IMR-90 (cell line): ENCODE data around the gene G3BP2. TPM values are rescaled to one million over a fixed set of nuclear protein-coding genes. Genes with fewer than 3 reads are reported as not detected.

Experiments
- ATAC-seq: fragments of 200-7000 bp; cut with Tn5 transposase; 2 replicates; pipeline ENCODE4 v1.9.1; 2020; ENCODE audit warnings: low read depth, mild to moderate bottlenecking, moderate library complexity
- BruUV-seq: library from RNA; stranded (reverse); fragments of 400-500 nt; replicated peaks from 2 replicates; lab custom pipeline; 2021; lab: Mats Ljungman, UMichigan
- CTCF ChIA-PET: fragments of 300-600 bp; formaldehyde crosslinking; extraction: SDS; loops from one replicate; lab custom pipeline; 2021; ENCODE audit warnings: antibody characterized with exemption; lab: Yijun Ruan, JAX
- POLR2A ChIA-PET: fragments of 300-600 bp; sonication (Branson Sonifier 250); formaldehyde crosslinking; loops from one replicate; lab custom pipeline; 2022; ENCODE audit warnings: antibody characterized with exemption; ENCODE audit not compliant: unreplicated experiment; lab: Charles Lee
- DNase-seq: peaks from one replicate; pipeline ENCODE4 v3.0.0; 2013
- H2AFZ ChIP-seq: replicated peaks from 2 replicates; pipeline ENCODE3; 2013; ENCODE audit warnings: low read length, mild to moderate bottlenecking; ENCODE audit not compliant: poor library complexity
- H2AK5ac ChIP-seq: 2 replicates; pipeline ENCODE4 v1.6.1; 2013; ENCODE audit warnings: low read depth, low read length, inconsistent platforms
- H2AK9ac ChIP-seq: replicated peaks from 2 replicates; pipeline ENCODE3; 2013; ENCODE audit warnings: mild to moderate bottlenecking, low read depth, low read length, moderate library complexity; ENCODE audit not compliant: poor library complexity
- H2BK120ac ChIP-seq: 2 replicates; pipeline ENCODE4 v1.6.1; 2013; ENCODE audit warnings: low read depth, low read length, inconsistent platforms
- H2BK15ac ChIP-seq: 3 replicates; pipeline ENCODE4 v1.6.1; 2013; ENCODE audit warnings: low read depth, low read length, inconsistent platforms
- H2BK20ac ChIP-seq: 2 replicates; pipeline ENCODE4 v1.6.1; 2013; ENCODE audit warnings: low read depth, mild to moderate bottlenecking, inconsistent platforms, low read length, moderate library complexity
- H2BK5ac ChIP-seq: 2 replicates; pipeline ENCODE4 v1.6.1; 2013; ENCODE audit warnings: mild to moderate bottlenecking, low read depth, low read length, inconsistent platforms; ENCODE audit not compliant: poor library complexity, severe bottlenecking
- H3K14ac ChIP-seq: replicated peaks from 2 replicates; pipeline ENCODE4 v1.6.1; 2013; ENCODE audit warnings: low read depth, low read length, inconsistent platforms
- H3K18ac ChIP-seq: 2 replicates; pipeline ENCODE4 v1.6.1; 2013; ENCODE audit warnings: low read depth, low read length, control low read depth
- H3K23ac ChIP-seq: 2 replicates; pipeline ENCODE4 v1.6.1; 2013; ENCODE audit warnings: low read depth, low read length, inconsistent platforms
- H3K27ac ChIP-seq: 2 replicates; pipeline ENCODE4 v1.5.1; 2013; ENCODE audit warnings: mild to moderate bottlenecking, control low read depth, low read length; ENCODE audit not compliant: insufficient read depth
- H3K27me3 ChIP-seq: 2 replicates; pipeline ENCODE4 v1.6.1; 2013; ENCODE audit warnings: low read length; ENCODE audit not compliant: control insufficient read depth, insufficient read depth
- H3K36me3 ChIP-seq: 2 replicates; pipeline ENCODE4 v1.6.1; 2013; ENCODE audit warnings: low read length, mixed read lengths; ENCODE audit not compliant: control insufficient read depth, insufficient read depth
- H3K4ac ChIP-seq: 2 replicates; pipeline ENCODE4 v1.6.1; 2013; ENCODE audit warnings: low read depth, low read length, inconsistent platforms
- H3K4me1 ChIP-seq: 2 replicates; pipeline ENCODE4 v1.6.1; 2013; ENCODE audit warnings: low read length, mixed read lengths; ENCODE audit not compliant: control insufficient read depth, insufficient read depth
- H3K4me2 ChIP-seq: 2 replicates; pipeline ENCODE4 v1.6.1; 2013; ENCODE audit warnings: low read depth, mild to moderate bottlenecking, control low read depth, low read length, moderate library complexity
- H3K4me3 ChIP-seq: 2 replicates; pipeline ENCODE4 v1.5.1; 2013; ENCODE audit warnings: low read depth, mild to moderate bottlenecking, control low read depth, low read length, moderate library complexity; ENCODE audit not compliant: insufficient read depth
- H3K56ac ChIP-seq: 2 replicates; pipeline ENCODE4 v1.6.1; 2013; ENCODE audit warnings: low read length, inconsistent platforms; ENCODE audit not compliant: insufficient read depth; ENCODE audit errors: extremely low read depth
- H3K79me1 ChIP-seq, 2 experiments: 2 replicates each; pipeline ENCODE4 v1.6.1; 2013; ENCODE audit warnings: low read length in 2 of 2, inconsistent platforms in 1 of 2, low read depth in 1 of 2
- H3K9ac ChIP-seq: 2 replicates; pipeline ENCODE4 v1.6.1; 2013; ENCODE audit warnings: low read depth, low read length, control low read depth
- H3K9me1 ChIP-seq: 2 replicates; pipeline ENCODE4 v1.6.1; 2013; ENCODE audit warnings: low read length, inconsistent platforms; ENCODE audit not compliant: insufficient read depth
- H3K9me3 ChIP-seq: 2 replicates; pipeline ENCODE4 v1.6.1; 2013; ENCODE audit warnings: low read length; ENCODE audit not compliant: control insufficient read depth, insufficient read depth
- H4K20me1 ChIP-seq: 2 replicates; pipeline ENCODE4 v1.6.1; 2013; ENCODE audit warnings: low read length, inconsistent platforms; ENCODE audit not compliant: insufficient read depth
- H4K5ac ChIP-seq: 2 replicates; pipeline ENCODE4 v1.6.1; 2013; ENCODE audit warnings: mild to moderate bottlenecking, low read depth, low read length, control low read depth
- H4K8ac ChIP-seq, 2 experiments: 2 replicates each; pipeline ENCODE4 v1.6.1; 2013; ENCODE audit warnings: low read depth in 2 of 2, low read length in 2 of 2, control low read depth in 1 of 2, inconsistent platforms in 1 of 2
- H4K91ac ChIP-seq: 2 replicates; pipeline ENCODE4 v1.6.1; 2013; ENCODE audit warnings: low read depth, low read length, inconsistent platforms; ENCODE audit not compliant: insufficient read depth
- BHLHE40 ChIP-seq: fragments of 150-350 bp; IDR thresholded peaks from 2 replicates; pipeline ENCODE4 v1.6.1; 2016; ENCODE audit warnings: mild to moderate bottlenecking, low read depth, low read length
- CEBPB ChIP-seq: IDR thresholded peaks from 2 replicates; pipeline ENCODE4 v1.6.1; 2012; ENCODE audit warnings: low read depth, low read length, improper control_type of control experiment
- CHD1 ChIP-seq: IDR thresholded peaks from 2 replicates; pipeline ENCODE4 v1.6.1; 2012; ENCODE audit warnings: low read depth, low read length, improper control_type of control experiment
- FOS ChIP-seq: fragments of 150-350 bp; IDR thresholded peaks from 2 replicates; pipeline ENCODE4 v1.6.1; 2016; ENCODE audit warnings: low read depth, low read length
- MAFK ChIP-seq: IDR thresholded peaks from 2 replicates; pipeline ENCODE4 v1.6.1; 2012; ENCODE audit warnings: low read depth, low read length, improper control_type of control experiment
- MAZ ChIP-seq: IDR thresholded peaks from 2 replicates; pipeline ENCODE4 v1.6.1; 2012; ENCODE audit warnings: low read depth, mild to moderate bottlenecking, low read length, improper control_type of control experiment, moderate library complexity, borderline replicate concordance
- MXI1 ChIP-seq: IDR thresholded peaks from 2 replicates; pipeline ENCODE4 v1.6.1; 2012; ENCODE audit warnings: low read depth, mild to moderate bottlenecking, low read length, moderate library complexity, borderline replicate concordance
- NFE2L2 ChIP-seq: fragments of 150-350 bp; IDR thresholded peaks from 2 replicates; pipeline ENCODE4 v1.6.1; 2016; ENCODE audit warnings: low read depth, mild to moderate bottlenecking, low read length
- POLR2A ChIP-seq: IDR thresholded peaks from 2 replicates; pipeline ENCODE4 v1.6.1; 2012; ENCODE audit warnings: mild to moderate bottlenecking, low read depth, low read length
- RAD21 ChIP-seq: IDR thresholded peaks from 2 replicates; pipeline ENCODE4 v1.6.1; 2012; ENCODE audit warnings: low read length, improper control_type of control experiment
- RCOR1 ChIP-seq: IDR thresholded peaks from 2 replicates; pipeline ENCODE4 v1.6.1; 2012; ENCODE audit warnings: mild to moderate bottlenecking, low read length, improper control_type of control experiment; ENCODE audit not compliant: insufficient replicate concordance
- RFX5 ChIP-seq: IDR thresholded peaks from 2 replicates; pipeline ENCODE4 v1.8.0; 2012; ENCODE audit warnings: low read depth, mild to moderate bottlenecking, low read length, moderate library complexity
- dilution Hi-C: fragments of 300-500 bp; cut with HindIII; formaldehyde crosslinking; loops from one replicate; pipeline ENCODE4 v1.14.3; 2018; ENCODE audit warnings: low sequenced_read_pairs; ENCODE audit not compliant: unreplicated experiment
- in situ Hi-C: fragments of 300-500 bp; cut with MboI; formaldehyde crosslinking; loops from 3 replicates; pipeline ENCODE4 v1.14.3; 2019; ENCODE audit warnings: low sequenced_read_pairs, inconsistent platforms, mixed read lengths
- intact Hi-C: fragments of 100-400 bp; cut with micrococcal nuclease; formaldehyde crosslinking; loops from 2 replicates; pipeline ENCODE4 v1.10.0; 2022
- polyA plus RNA-seq, 3 experiments: library from polyadenylated mRNA; depleted of rRNA; stranded (reverse); fragments of >200 nt; gene quantifications; 2 replicates each; pipeline ENCODE4 v1.2.3, GENCODE V29; 2012; ENCODE audit warnings: low replicate concordance in 1 of 3
- total RNA-seq: library from RNA; depleted of rRNA; stranded (reverse); fragments of >200 nt; gene quantifications from 2 replicates; pipeline ENCODE4 v1.2.3, GENCODE V29; 2012
- TF ChIP-seq, protein P1 (sequence below): fragments of 150-350 bp; IDR thresholded peaks from 2 replicates; pipeline ENCODE4 v1.6.1; 2017; ENCODE audit warnings: mild to moderate bottlenecking, antibody characterized with exemption, low read length, low read depth
- TF ChIP-seq, protein P2 (sequence below): conservative IDR thresholded peaks from 2 replicates; pipeline ENCODE4 v1.5.1; 2012; ENCODE audit warnings: mild to moderate bottlenecking, low read depth, low read length, improper control_type of control experiment
- TF ChIP-seq, protein P3 (sequence below): fragments of 150-350 bp; IDR thresholded peaks from 2 replicates; pipeline ENCODE4 v1.6.1; 2016; ENCODE audit warnings: low read depth, mild to moderate bottlenecking, low read length, moderate library complexity, borderline replicate concordance

The G3BP2 gene
- total and polyA plus RNA-seq, 2 of the 4 experiments (the other 2 are of a cell fraction): 80.5 to 183 TPM

DNA sequence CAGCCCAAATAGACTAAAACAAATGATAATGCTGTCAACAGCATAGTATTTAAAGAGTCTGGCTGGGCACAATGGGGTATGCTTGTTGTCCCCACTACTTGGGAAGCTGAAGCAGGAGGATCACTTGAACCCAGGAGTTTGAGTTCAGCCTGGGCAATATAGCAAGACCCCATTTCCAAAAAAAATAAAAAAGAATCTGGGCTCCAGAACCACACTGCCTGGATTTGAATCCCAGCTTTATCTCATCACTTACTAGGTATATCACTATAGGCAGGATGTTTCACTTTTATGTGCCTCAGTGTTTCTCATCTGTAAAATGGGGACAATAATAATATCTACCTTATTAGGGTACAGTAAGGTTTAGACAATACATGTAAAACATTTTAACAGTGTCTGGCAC lies 5.3 kb upstream of the G3BP2 start:
- no peak overlapping the region for H3K18ac ChIP-seq
- ChIA-PET CTCF (interaction anchor here (0.5 kb wide), 1 partner anchor 235 kb away, joined by 3 read pairs; no protein-coding TSS in a partner anchor), POLR2A (no interaction called here)
- no peak overlapping the region for H2AFZ ChIP-seq
- H3K36me3 ChIP-seq: no peaks in the 10 kb centered on the region
- H4K20me1 ChIP-seq: no peaks in the 10 kb centered on the region
- H4K8ac ChIP-seq: no peak overlapping the region
- no peaks in the 10 kb centered on the region for H3K27me3 ChIP-seq
- ATAC-seq: no peak
- H3K4me1 ChIP-seq: peaks cover 2% of the 10 kb centered on the region; the same call in 1 of the 2 replicates
- H4K91ac ChIP-seq: no peak overlapping the region
- no peak for DNase-seq
- no peak overlapping the region for H3K4me2 ChIP-seq
- H3K4me3 ChIP-seq: no peak overlapping the region
- H3K27ac ChIP-seq: no peak overlapping the region
- no peak overlapping the region for H2BK15ac ChIP-seq
- H3K9me3 ChIP-seq: no peaks in the 10 kb centered on the region
- TF ChIP-seq, protein P1, sequence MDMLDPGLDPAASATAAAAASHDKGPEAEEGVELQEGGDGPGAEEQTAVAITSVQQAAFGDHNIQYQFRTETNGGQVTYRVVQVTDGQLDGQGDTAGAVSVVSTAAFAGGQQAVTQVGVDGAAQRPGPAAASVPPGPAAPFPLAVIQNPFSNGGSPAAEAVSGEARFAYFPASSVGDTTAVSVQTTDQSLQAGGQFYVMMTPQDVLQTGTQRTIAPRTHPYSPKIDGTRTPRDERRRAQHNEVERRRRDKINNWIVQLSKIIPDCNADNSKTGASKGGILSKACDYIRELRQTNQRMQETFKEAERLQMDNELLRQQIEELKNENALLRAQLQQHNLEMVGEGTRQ: no peak
- TF ChIP-seq RAD21: no peak
- TF ChIP-seq, protein P2, sequence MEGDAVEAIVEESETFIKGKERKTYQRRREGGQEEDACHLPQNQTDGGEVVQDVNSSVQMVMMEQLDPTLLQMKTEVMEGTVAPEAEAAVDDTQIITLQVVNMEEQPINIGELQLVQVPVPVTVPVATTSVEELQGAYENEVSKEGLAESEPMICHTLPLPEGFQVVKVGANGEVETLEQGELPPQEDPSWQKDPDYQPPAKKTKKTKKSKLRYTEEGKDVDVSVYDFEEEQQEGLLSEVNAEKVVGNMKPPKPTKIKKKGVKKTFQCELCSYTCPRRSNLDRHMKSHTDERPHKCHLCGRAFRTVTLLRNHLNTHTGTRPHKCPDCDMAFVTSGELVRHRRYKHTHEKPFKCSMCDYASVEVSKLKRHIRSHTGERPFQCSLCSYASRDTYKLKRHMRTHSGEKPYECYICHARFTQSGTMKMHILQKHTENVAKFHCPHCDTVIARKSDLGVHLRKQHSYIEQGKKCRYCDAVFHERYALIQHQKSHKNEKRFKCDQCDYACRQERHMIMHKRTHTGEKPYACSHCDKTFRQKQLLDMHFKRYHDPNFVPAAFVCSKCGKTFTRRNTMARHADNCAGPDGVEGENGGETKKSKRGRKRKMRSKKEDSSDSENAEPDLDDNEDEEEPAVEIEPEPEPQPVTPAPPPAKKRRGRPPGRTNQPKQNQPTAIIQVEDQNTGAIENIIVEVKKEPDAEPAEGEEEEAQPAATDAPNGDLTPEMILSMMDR: no peak
- no peak for TF ChIP-seq BHLHE40
- TF ChIP-seq MXI1: no peak
- TF ChIP-seq RFX5: no peak
- TF ChIP-seq, protein P3, sequence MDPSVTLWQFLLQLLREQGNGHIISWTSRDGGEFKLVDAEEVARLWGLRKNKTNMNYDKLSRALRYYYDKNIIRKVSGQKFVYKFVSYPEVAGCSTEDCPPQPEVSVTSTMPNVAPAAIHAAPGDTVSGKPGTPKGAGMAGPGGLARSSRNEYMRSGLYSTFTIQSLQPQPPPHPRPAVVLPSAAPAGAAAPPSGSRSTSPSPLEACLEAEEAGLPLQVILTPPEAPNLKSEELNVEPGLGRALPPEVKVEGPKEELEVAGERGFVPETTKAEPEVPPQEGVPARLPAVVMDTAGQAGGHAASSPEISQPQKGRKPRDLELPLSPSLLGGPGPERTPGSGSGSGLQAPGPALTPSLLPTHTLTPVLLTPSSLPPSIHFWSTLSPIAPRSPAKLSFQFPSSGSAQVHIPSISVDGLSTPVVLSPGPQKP: no peak
- TF ChIP-seq MAZ: no peak
- no peak for TF ChIP-seq MAFK
- no peak for TF ChIP-seq RCOR1
- TF ChIP-seq NFE2L2: no peak
- no peak for TF ChIP-seq POLR2A
- TF ChIP-seq FOS: no peak
- TF ChIP-seq CEBPB: no peak
- TF ChIP-seq CHD1: no peak
- H2AK5ac ChIP-seq: no peak overlapping the region
- H3K14ac ChIP-seq: no peak overlapping the region
- dilution Hi-C loops: no loop called here
- BruUV-seq: no TSS peak
- H2BK5ac ChIP-seq: no peak overlapping the region
- no peak overlapping the region for H3K56ac ChIP-seq
- H3K9ac ChIP-seq: no peak overlapping the region
- H3K4ac ChIP-seq: no peak overlapping the region
- intact Hi-C loops: no loop called here
- peaks cover 1% of the 10 kb centered on the region for H3K9me1 ChIP-seq
- no peak overlapping the region for H3K23ac ChIP-seq
- H3K79me1 ChIP-seq: peaks cover 5 to 8% of the 10 kb centered on the region in 2 experiments; a peak in 3 of 4 replicates
- H4K5ac ChIP-seq: no peak overlapping the region
- no peak overlapping the region for H2BK120ac ChIP-seq
- no peak overlapping the region for H2AK9ac ChIP-seq
- no peak overlapping the region for H2BK20ac ChIP-seq
- in situ Hi-C loops: loop anchor here (5.0 kb wide), 1 partner anchor 34 kb away; no protein-coding TSS in a partner anchor
